Measurements from ENCODE around the gene TP73. TPM values are rescaled to one million over a fixed set of nuclear protein-coding genes. Genes with fewer than 3 reads are reported as not detected.

Gene TP73
- total and polyA plus RNA-seq, 11 donors, result 0.01 to 0.53 (median 0.15) TPM; not detected in 6

GRCh38 chr1:3640121-3640837 lies 12.0 kb upstream of the TP73 start:
- ATAC-seq (no peak), DNase-seq (no peak)
- no peak overlapping the region for H3K4me3 ChIP-seq
- H3K4me1 ChIP-seq, result no peaks in the 10 kb centered on the region
- 88 to 92% (median 91%) methylated on average over 10 to 36 of the region's 36 CpGs for WGBS, 4 donors
- intact Hi-C loops (cut with DNase I), result loop anchor here in 1 of 10 donors (10.0 kb wide), 1 partner anchor 85 kb away; no protein-coding TSS in a partner anchor
- peaks cover 0 to 82% (median 57%) of the 10 kb centered on the region in 9 donors for H3K36me3 ChIP-seq
- H3K27ac ChIP-seq, result no peak overlapping the region
- no peaks in the 10 kb centered on the region for H3K9me3 ChIP-seq
- H3K27me3 ChIP-seq, result no peaks in the 10 kb centered on the region
- TF ChIP-seq, protein P1, sequence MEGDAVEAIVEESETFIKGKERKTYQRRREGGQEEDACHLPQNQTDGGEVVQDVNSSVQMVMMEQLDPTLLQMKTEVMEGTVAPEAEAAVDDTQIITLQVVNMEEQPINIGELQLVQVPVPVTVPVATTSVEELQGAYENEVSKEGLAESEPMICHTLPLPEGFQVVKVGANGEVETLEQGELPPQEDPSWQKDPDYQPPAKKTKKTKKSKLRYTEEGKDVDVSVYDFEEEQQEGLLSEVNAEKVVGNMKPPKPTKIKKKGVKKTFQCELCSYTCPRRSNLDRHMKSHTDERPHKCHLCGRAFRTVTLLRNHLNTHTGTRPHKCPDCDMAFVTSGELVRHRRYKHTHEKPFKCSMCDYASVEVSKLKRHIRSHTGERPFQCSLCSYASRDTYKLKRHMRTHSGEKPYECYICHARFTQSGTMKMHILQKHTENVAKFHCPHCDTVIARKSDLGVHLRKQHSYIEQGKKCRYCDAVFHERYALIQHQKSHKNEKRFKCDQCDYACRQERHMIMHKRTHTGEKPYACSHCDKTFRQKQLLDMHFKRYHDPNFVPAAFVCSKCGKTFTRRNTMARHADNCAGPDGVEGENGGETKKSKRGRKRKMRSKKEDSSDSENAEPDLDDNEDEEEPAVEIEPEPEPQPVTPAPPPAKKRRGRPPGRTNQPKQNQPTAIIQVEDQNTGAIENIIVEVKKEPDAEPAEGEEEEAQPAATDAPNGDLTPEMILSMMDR (IDR thresholded peaks at IDR 0.05), result no peak
- no peak for TF ChIP-seq POLR2A (IDR thresholded peaks at IDR 0.05)

- no peaks in the 10 kb centered on the region for H3K27me3 ChIP-seq
- H3K4me3 ChIP-seq, result no peak overlapping the region
- DNase-seq, result no peak
- intact Hi-C loops (cut with DNase I), result loop anchor here in 1 of 10 donors (10.0 kb wide), 1 partner anchor 84 kb away; no protein-coding TSS in a partner anchor
- H3K9me3 ChIP-seq, result no peaks in the 10 kb centered on the region
- no peak for ATAC-seq
- no peak overlapping the region for H3K27ac ChIP-seq
- H3K4me1 ChIP-seq, result no peaks in the 10 kb centered on the region
- WGBS, 4 donors, result 94 to 97% (median 95%) methylated on average over 26 of the region's 26 CpGs
- peaks cover 0 to 81% (median 55%) of the 10 kb centered on the region in 9 donors for H3K36me3 ChIP-seq
- TF ChIP-seq, protein P1 (IDR thresholded peaks at IDR 0.05), result no peak
- TF ChIP-seq POLR2A (IDR thresholded peaks at IDR 0.05), result no peak
Observed at GRCh38 chr1:3641046-3641760, 11.1 kb upstream of the TP73 start.

GRCh38 chr1:3641816-3642215 lies 10.5 kb upstream of the TP73 start:
- Histone ChIP-seq H3K4me3 (no peak overlapping the region), H3K36me3 (peaks cover 0 to 81% (median 55%) of the 10 kb centered on the region in 9 donors), H3K27ac (no peak overlapping the region), H3K4me1 (no peaks in the 10 kb centered on the region), H3K9me3 (no peaks in the 10 kb centered on the region), H3K27me3 (no peaks in the 10 kb centered on the region)
- TF ChIP-seq, protein P1 (IDR thresholded peaks at IDR 0.05), result no peak
- TF ChIP-seq POLR2A (IDR thresholded peaks at IDR 0.05), result no peak
- intact Hi-C loops (cut with DNase I), result loop anchor here in 1 of 10 donors (10.0 kb wide), 1 partner anchor 83 kb away; no protein-coding TSS in a partner anchor
- ATAC-seq, result no peak
- no peak for DNase-seq
- WGBS, 4 donors, result 94 to 97% (median 96%) methylated on average over 11 of the region's 11 CpGs

Measured in heart left ventricle (tissue), 16 donors.